SJSA1 (cell line): Measurements from ENCODE around the gene THSD4. TPM values are rescaled to one million over a fixed set of nuclear protein-coding genes. Genes with fewer than 3 reads are reported as not detected.
"Not testable (repeated sequence)": the region's sequence is repeated elsewhere in the genome, so short reads cannot be mapped to it uniquely, and the experiment has no call there.

Experiments
- DNase-seq, 2 experiments: peaks; one replicate each; pipeline ENCODE4 v3.0.0-alpha.2; 2015 to 2020; ENCODE audit warnings: low spot score in 2 of 2, low read depth in 1 of 2
- H3K27ac ChIP-seq: fragments of 250-450 bp; sonication (Bioruptor Pico); 2 replicates; pipeline ENCODE4 v1.5.1; 2020; ENCODE audit warnings: mild to moderate bottlenecking, moderate library complexity
- H3K27me3 ChIP-seq: fragments of 250-450 bp; sonication (Bioruptor Pico); replicated peaks from 2 replicates; pipeline ENCODE4 v1.5.1; 2020; ENCODE audit warnings: mild to moderate bottlenecking, moderate library complexity
- H3K36me3 ChIP-seq: fragments of 250-450 bp; sonication (Bioruptor Pico); 2 replicates; pipeline ENCODE4 v1.5.1; 2020; ENCODE audit warnings: mild to moderate bottlenecking
- H3K4me1 ChIP-seq: fragments of 250-450 bp; sonication (Bioruptor Pico); replicated peaks from 2 replicates; pipeline ENCODE4 v1.6.1; 2021; ENCODE audit warnings: mild to moderate bottlenecking
- H3K4me3 ChIP-seq: fragments of 250-450 bp; sonication (Bioruptor Pico); 2 replicates; pipeline ENCODE4 v1.5.1; 2020; ENCODE audit warnings: mild to moderate bottlenecking
- H3K9me3 ChIP-seq: fragments of 250-450 bp; sonication (Bioruptor Pico); replicated peaks from 2 replicates; pipeline ENCODE4 v1.5.1; 2020; ENCODE audit warnings: mild to moderate bottlenecking
- total RNA-seq: library from RNA; depleted of rRNA; stranded (reverse); fragments of >200 nt; shearing (Covaris generic); gene quantifications from 2 replicates; pipeline ENCODE4 v1.2.3, GENCODE V29; 2014

THSD4 gene
- total RNA-seq, 1 experiment from 2014 or later: 14.6 TPM

DNA sequence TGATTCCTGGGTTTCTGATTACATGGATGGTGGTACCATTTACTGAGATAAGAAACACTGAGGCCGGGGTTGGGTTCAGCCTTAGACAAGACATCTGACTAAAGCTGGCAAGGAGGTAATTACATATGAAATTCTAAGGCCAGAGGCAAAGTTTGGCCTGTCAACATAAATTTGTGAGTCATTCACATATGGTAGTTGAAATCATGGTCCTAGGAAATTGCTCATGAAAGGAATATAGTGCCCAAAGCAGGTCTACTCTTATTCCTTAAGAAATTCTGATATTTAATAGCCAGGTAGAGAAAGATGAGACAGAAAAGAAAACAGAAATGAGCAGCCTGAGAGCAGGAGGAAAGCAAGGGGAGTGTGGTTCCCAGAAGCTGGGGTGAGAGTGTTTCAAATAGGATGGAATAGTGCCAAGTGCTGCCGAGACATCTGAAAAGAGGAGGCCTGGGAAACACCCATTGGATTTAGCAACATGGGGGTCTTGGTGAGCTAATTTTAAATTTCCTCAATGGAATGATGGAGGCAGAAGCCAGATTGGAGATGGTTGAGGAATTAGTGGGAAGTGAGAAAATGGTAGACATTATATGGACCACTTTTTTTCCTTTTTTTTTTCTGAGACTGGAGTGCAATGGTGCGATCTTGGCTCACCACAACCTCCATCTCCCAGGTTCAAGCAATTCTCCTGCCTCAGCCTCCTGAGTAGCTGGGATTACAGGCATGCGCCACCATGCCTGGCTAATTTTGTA, 610.1 kb downstream of the THSD4 start:
- H3K36me3 ChIP-seq, DNase-seq, H3K4me3 ChIP-seq, H3K27ac ChIP-seq, H3K27me3 ChIP-seq, H3K9me3 ChIP-seq: not testable (repeated sequence)
- H3K4me1 ChIP-seq: peaks cover 27% of the 10 kb centered on the region

DNA sequence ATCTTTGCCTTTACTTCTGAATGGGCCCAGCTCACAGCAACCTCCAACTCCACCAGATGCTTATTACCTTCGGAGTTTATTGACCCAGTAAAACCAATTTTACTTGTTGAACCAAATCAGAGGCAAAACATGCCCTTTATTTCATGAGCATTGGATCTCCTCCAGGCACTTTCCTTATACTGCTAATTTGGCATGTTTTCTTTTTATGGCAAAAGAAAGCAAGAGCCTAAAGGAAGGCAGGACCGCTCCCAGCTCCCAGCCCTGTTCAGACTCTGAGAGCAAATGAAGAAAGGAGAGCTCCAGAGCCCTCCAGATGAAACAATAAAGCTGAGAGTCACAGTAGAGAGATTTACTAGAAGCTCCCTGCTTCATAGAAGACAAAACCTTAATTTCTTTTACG, 613.6 kb downstream of the THSD4 start:
- DNase-seq: no peak
- Histone ChIP-seq H3K36me3 (no peaks in the 10 kb centered on the region), H3K27me3 (no peaks in the 10 kb centered on the region), H3K4me1 (peaks cover 19% of the 10 kb centered on the region), H3K4me3 (no peak overlapping the region), H3K9me3 (no peaks in the 10 kb centered on the region), H3K27ac (no peak overlapping the region)

DNA sequence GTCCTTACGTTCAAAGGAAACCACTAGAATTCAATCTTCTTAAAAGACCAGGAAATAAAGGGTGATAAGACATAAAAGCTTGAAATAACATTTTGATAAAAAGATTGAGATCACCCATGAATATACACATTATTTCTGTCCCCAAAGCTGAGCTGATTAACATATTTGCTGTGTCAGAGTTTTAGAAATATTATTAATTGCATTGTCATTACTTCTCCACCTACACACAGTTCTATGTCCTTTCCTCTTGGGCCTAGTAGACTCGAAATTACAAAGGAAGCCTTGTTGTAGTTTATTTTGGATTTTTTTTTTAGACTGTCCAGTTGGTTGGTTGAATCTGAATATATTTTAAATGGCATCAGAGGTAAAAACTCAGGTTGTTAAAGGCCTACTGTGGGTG, 614.0 kb downstream of the THSD4 start:
- no peaks in the 10 kb centered on the region for H3K9me3 ChIP-seq
- H3K27ac ChIP-seq: no peak overlapping the region
- H3K4me3 ChIP-seq: no peak overlapping the region
- H3K27me3 ChIP-seq: no peaks in the 10 kb centered on the region
- DNase-seq: no peak
- peaks cover 19% of the 10 kb centered on the region for H3K4me1 ChIP-seq
- H3K36me3 ChIP-seq: no peaks in the 10 kb centered on the region

DNA sequence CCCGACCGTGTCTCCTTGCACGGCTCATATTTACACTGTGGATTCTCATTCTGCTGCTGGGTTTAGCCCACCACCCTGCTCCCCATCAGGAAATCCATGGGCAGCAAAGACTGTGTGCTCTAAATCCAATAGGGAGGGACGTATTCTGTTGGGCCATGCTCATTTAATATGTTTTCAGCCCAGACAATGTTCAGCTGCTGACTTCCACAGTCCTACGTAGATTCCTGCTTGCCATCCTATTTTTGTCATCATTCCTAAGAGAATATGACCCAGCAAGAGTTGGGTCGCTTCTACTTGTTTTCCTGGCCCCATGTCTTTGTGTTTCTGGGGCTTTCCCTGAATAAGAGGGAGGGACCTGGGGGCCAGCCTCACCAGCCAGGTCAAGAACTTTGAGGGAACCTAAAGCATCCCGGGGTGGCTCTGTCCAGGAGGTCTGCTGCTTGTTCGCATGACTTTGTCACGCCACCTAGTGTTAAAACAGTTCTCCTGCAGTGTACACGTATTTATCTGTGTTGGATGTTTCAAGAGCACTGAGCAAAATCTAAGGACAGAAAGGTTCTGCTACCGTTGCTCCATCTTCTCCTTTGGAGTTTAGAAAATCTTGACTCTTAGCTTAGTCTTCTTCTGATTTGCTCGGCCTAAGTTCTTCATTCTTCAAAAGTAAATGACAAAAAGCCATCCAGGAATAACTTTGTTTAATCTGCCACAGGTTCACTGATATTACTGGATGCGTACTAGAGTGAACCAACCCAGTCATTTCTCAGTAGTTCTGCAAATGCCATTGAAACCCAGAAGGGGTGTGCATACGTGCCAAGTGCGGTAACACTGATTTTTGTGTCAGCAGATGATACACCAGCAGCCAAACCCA, 615.2 kb downstream of the THSD4 start:
- Histone ChIP-seq H3K27ac (0 out of 2 replicates have a peak overlapping the region, but pooled peaks have one; percentile 18), H3K4me1 (peaks cover 19% of the 10 kb centered on the region), H3K27me3 (no peaks in the 10 kb centered on the region), H3K4me3 (no peak overlapping the region), H3K36me3 (no peaks in the 10 kb centered on the region), H3K9me3 (no peaks in the 10 kb centered on the region)
- peak; percentile 65 to 69 for DNase-seq

DNA sequence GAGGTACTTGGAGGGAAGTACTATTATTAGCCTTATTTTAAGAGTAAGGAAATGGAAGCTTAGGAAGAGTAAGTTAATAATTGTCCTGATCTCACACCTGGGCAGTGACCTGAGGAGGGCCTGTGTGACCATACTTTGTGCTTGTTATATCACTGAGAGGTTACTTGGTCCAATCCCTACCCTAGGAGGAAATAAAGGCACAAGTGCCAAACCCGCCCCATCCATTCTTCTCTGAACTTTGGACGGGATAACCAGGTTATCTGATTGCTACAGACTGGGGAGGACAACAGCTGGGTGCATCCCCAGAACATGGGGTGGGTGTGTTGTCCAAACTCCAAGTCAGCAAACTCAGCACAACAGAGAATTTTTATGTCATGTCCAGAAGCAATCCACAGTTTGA, 617.4 kb downstream of the THSD4 start:
- Histone ChIP-seq H3K4me3 (no peak overlapping the region), H3K36me3 (no peaks in the 10 kb centered on the region), H3K9me3 (no peaks in the 10 kb centered on the region), H3K27ac (no peak overlapping the region), H3K4me1 (peaks cover 19% of the 10 kb centered on the region), H3K27me3 (no peaks in the 10 kb centered on the region)
- DNase-seq: no peak

- DNase-seq: no peak
- Histone ChIP-seq H3K27ac (no peak overlapping the region), H3K9me3 (no peaks in the 10 kb centered on the region), H3K27me3 (no peaks in the 10 kb centered on the region), H3K4me3 (no peak overlapping the region), H3K36me3 (no peaks in the 10 kb centered on the region), H3K4me1 (peaks cover 19% of the 10 kb centered on the region)
Observed at GRCh38 chr15:71733122-71733521, 617.9 kb downstream of the THSD4 start.

DNA sequence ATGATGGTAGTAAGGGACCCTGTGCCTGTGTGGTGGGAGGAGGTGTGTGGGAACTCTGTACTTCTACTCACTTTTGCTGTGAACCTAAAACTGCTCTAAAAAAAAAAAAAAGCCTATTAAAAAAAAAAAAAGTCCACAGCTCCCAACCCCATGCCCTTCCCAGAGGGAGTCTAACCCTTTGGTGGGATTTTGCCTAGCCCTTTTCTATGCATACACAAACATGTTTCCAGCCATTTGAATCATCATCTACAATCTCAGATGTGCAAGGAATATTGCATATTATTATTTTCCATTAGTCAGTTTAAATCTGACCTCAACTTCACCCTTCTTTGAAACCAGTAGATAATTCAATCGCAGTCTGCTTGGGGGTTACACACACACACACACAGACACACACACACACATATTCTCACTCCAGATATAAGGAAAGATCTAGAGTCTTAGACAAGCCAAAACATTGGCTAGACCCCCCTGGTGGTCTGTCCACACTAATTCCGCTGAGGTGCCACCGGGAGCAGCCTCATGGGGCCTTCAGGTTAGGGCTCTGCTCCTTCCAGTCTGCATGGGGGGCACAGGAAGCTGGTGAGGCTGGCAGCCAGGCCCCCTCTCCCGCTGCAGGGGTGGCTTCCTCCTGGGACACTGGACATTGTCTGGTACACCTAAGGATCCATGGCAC, 619.6 kb downstream of the THSD4 start:
- H3K4me3 ChIP-seq: no peak overlapping the region
- DNase-seq: no peak
- peaks cover 9% of the 10 kb centered on the region for H3K4me1 ChIP-seq
- no peaks in the 10 kb centered on the region for H3K9me3 ChIP-seq
- H3K36me3 ChIP-seq: no peaks in the 10 kb centered on the region
- no peak overlapping the region for H3K27ac ChIP-seq
- H3K27me3 ChIP-seq: no peaks in the 10 kb centered on the region

GRCh38 chr15:71735385-71735757, 620.1 kb downstream of the THSD4 start:
- Histone ChIP-seq H3K27me3 (no peaks in the 10 kb centered on the region), H3K4me3 (no peak overlapping the region), H3K36me3 (no peaks in the 10 kb centered on the region), H3K4me1 (peaks cover 4% of the 10 kb centered on the region), H3K27ac (no peak overlapping the region), H3K9me3 (no peaks in the 10 kb centered on the region)
- DNase-seq: no peak

- no peaks in the 10 kb centered on the region for H3K9me3 ChIP-seq
- no peaks in the 10 kb centered on the region for H3K36me3 ChIP-seq
- H3K27ac ChIP-seq: no peak overlapping the region
- no peaks in the 10 kb centered on the region for H3K27me3 ChIP-seq
- no peak for DNase-seq
- H3K4me1 ChIP-seq: no peaks in the 10 kb centered on the region
- H3K4me3 ChIP-seq: no peak overlapping the region
Observed at GRCh38 chr15:71736286-71736947, 621.1 kb downstream of the THSD4 start.

DNA sequence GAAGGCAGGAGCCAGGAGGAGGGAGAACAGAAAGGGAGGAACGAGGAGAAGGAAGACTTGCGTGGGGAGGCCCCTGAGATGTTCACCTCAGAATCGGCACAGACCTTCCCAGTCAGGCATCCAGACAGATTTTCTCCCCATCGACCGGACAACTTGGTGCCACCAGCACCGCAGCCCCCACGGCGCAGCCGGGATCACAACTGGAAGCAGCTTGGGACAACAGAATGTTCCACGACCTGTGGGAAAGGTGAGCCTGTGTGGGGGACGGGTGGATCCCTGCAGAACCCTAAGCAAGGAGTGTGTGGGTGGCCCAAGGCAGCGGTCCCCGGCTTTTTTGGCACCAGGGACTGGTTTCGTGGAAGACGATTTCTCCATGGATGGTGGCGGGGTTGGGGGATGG, 622.5 kb downstream of the THSD4 start:
- Histone ChIP-seq H3K4me1 (no peaks in the 10 kb centered on the region), H3K27ac (no peak overlapping the region), H3K27me3 (no peaks in the 10 kb centered on the region), H3K9me3 (no peaks in the 10 kb centered on the region), H3K4me3 (no peak overlapping the region), H3K36me3 (no peaks in the 10 kb centered on the region)
- DNase-seq: no peak

- Histone ChIP-seq H3K4me3 (no peak overlapping the region), H3K36me3 (no peaks in the 10 kb centered on the region), H3K9me3 (no peaks in the 10 kb centered on the region), H3K27ac (no peak overlapping the region), H3K27me3 (no peaks in the 10 kb centered on the region), H3K4me1 (peaks cover 4% of the 10 kb centered on the region; the same call in 1 of the 2 replicates)
- no peak for DNase-seq
Observed at GRCh38 chr15:71739355-71739754, 624.1 kb downstream of the THSD4 start.

DNA sequence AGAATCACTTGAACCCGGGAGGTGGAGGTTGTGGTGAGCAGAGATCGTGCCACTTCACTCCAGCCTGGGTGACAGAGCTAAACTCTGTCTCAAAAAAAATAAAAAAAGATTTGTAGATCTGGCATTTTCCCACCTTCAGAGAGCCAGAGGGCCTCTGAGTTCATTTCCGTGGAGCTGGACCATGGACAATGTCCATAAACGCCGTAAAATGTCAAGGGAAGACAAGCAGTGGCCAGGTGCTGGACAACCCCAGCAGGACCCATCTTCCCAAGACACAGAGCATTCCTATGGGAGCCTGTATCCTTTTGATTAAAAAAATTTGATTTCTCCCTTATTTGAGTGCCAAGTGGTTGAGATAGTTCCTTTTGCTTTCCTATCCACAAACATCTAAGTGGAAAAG, 627.7 kb downstream of the THSD4 start:
- Histone ChIP-seq H3K9me3 (no peaks in the 10 kb centered on the region), H3K4me1 (peaks cover 19% of the 10 kb centered on the region), H3K27ac (no peak overlapping the region), H3K36me3 (no peaks in the 10 kb centered on the region), H3K4me3 (no peak overlapping the region), H3K27me3 (no peaks in the 10 kb centered on the region)
- no peak for DNase-seq

DNA sequence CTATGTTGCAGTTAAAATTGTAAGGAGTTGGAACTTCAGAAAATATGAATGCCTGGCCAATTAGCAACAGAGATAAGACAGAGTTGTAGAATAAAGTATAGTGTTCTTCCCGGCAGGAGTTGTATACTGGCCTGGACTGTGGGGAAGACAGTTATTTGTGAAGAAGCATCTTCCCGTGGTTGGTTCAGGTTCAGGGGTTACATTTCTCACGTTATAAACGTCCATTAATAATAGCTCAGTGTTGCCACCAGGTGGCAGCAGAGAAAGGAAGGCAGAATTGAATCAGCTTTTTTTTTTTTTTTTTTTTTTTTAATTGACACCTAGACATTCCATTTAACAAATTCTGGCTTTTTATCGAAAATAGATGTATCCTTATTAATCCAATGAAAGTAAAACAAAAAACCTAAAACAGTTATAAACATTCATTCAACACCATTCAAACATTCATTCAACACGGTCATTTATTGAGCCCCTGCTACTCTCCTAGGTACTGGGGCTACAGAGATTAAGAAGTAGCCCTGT, 628.7 kb downstream of the THSD4 start:
- Histone ChIP-seq H3K27ac (no peak overlapping the region), H3K4me3 (no peak overlapping the region), H3K36me3 (peaks cover 3% of the 10 kb centered on the region; the same call in 1 of the 2 replicates), H3K27me3 (no peaks in the 10 kb centered on the region), H3K9me3 (no peaks in the 10 kb centered on the region), H3K4me1 (peaks cover 28% of the 10 kb centered on the region)
- peak; percentile 56 to 67 for DNase-seq
